Forelimb muscle (tissue), 1 donor: ENCODE results near the gene JPH4. TPM values are rescaled to one million over a fixed set of nuclear protein-coding genes. Genes with fewer than 3 reads are reported as not detected.

Experiments
- DNase-seq: peaks from one replicate; pipeline ENCODE4 v3.0.0-alpha.2; 2013; ENCODE audit warnings: low read depth
- polyA plus RNA-seq: library from polyadenylated mRNA; unstranded; fragments of 120-200 nt; gene quantifications from one replicate; pipeline ENCODE4 v1.2.1, GENCODE V29; 2013; ENCODE audit not compliant: insufficient read length

The JPH4 gene
- polyA plus RNA-seq, 1 donor, result 0.66 TPM

DNA sequence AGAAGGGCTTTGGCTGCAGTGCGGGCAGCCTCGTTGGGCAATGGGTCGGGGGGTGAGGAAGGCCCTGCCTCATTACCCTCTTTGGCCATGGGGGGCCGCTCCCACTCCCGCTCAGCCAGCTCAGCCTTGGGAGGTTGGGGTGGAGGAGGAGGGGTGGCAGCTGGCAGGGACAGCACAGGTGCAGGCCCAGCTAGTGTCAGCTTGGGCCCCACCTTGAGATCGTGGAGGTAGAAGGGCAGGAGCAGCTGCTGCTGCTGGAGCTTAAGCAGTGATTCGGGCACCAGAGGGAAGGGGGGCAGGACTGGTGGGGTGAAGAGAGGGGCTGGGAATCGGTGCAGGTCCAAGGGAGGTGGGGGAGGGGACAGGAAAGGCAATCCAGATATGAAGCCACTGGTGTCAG is 53.0 kb downstream of the JPH4 start:
- DNase-seq, result no peak

DNA sequence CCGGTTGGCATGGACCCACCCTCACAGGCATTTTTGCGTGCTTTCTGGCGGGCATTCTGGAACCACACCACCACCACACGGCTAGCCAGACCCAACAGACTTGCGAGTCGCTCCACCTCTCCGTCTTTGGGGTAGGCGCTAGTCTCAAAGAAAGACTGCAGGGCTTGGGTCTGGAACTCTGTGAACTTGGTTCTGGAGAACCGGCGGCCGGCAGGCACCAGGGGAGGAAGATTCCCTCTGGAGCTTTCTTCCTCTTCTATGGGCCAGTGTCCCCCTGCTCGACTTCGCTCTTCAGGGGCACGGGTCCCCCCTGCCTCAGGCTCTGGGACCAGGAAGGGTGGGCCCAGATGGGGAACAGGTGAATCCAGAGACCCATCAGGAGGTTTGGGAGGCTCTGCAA is 53.6 kb downstream of the JPH4 start:
- DNase-seq, result no peak

- DNase-seq, result no peak
Measured at GRCh38 chr14:23523229-23524016, 55.2 kb downstream of the JPH4 start.

DNA sequence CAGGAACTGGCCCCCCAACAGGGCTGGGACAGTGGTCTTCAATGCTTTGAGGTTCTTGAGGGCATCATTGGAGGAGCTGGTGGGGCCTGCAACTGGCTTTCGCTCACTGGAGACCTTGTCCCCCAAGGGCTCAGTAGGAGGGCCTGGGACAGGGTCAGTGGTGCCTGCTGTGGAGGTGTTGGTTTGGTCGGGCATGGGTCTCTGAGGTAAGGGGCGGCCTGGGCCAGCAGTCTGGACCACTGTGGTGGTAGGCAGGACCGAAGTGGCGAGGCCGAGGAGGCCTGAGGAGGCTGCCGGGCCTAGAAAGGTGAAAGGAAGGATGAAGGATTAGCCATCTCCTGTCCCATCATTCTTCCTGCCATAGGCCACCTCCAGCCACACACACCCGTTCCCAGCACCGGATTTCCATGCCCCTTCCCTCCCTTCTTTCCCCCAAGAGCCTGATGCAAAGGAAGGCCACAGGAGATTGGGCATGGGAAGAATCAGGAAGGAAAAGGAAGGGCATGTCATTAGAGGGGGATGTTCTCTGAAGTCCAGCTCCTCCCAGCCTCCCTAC is 55.9 kb downstream of the JPH4 start:
- no peak for DNase-seq

DNA sequence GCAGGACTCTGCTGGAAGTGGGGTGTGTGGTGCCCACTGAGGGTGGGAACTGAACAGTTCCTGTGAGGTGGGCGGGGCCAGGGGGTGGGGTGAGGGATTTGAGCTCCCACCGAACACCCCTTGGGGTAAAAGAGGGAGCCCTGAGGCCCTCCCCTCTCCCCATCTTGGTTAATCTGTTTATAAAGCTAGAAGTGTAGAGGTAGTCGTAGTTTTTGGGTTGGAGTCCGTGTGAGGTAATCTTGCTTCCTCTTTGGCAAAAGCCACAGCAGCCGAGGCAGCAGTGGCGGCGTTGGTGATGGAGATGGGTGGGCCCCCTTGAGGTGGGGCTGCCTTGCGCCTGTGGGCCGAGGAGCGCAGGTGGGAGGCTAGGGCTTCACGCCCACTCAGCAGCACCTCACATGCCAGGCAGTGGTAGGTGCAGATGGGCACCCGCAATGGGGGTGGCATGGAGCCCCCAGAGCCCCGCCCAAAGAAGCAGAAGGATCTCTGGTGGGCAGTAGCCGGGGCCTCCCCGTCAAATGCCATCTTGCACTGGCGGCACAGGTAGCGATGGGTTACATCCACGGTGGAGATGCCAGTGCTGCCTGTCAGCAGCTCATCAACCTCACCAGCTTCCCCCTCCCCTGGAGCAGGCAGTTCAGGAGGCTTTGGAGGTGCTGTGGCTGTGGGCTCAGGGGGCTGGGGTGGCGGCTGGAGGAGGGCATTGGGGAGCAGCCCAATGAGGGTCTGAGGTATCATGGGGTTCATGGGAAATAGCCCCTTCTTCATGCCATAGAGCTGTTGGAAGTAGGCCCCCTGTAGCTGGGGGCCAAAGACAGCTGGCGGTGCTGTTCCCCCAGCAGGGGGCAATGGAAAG is 56.6 kb downstream of the JPH4 start:
- DNase-seq, result no peak

DNA sequence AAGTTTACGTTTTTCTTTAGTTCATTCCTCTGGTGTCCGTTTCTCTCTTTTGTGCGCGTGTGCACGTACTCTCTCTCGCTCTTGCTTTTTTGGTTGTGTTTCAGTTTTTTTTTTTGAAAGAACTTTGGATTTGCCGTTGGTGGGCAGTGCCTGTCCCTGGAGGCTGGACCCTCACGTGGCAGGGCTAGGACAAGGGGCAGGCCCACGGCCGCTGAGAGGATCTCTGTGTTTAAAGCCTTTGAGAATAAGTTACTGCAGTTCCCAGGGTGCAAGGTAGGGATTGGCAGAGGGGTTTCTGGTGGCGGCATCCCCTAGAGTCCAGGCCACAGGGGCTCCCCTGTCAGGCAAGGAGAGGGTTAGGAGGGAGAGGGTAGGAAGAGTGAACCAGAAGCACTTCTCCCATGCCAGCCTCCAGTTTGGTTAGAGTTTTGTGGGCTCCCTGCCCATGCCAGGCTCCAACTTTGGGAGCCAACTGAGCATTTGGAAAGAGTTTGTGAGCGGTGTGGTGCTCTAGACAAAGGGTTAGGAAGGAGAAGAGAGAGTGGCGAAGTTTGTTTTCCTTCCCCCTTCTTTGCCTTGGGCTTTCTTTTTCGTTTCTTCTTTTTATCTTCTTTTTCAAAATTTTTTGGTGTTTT is 57.6 kb downstream of the JPH4 start:
- no peak for DNase-seq

DNA sequence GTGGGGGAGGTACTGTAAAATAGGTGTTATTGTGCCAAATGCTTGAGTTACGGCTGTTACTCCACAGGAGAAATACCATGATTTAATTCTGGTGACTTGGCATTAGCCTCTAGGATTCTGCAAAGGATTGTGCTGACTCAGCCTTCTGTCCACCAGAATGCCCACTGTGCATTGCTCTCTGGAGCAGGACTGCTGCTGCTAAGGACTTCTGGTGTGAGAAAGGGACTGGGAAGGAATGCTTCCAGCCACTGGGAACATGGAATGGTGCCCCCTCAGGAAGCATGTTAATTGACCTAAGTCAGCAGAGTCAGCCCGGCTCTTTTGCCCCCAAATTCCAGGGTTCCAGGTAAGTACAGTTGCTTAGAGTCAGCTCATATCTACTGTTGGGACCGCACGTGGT is 59.9 kb downstream of the JPH4 start:
- DNase-seq, result no peak

Other genes with a start within 250 kb of the JPH4 start
- 23.3 TPM for gene SLC22A17, start 225.9 kb downstream of the JPH4 start, polyA plus RNA-seq
- gene EFS, start 213.6 kb downstream of the JPH4 start, polyA plus RNA-seq, result 69.2 TPM
- not detected for gene IL25, start 206.0 kb downstream of the JPH4 start, polyA plus RNA-seq
- 1.4 TPM for gene CMTM5, start 201.7 kb downstream of the JPH4 start, polyA plus RNA-seq
- gene MYH6, start 170.5 kb downstream of the JPH4 start, polyA plus RNA-seq, result 7.0 TPM
- 932 TPM for gene MYH7, start 143.1 kb downstream of the JPH4 start, polyA plus RNA-seq
- 35.1 TPM for gene NGDN, start 109.1 kb downstream of the JPH4 start, polyA plus RNA-seq
- 1.5 TPM for gene ZFHX2, start 27.0 kb downstream of the JPH4 start, polyA plus RNA-seq
- gene THTPA, start 22.5 kb downstream of the JPH4 start, polyA plus RNA-seq, result 12.8 TPM
- 15.3 TPM for gene AP1G2, start 11.0 kb downstream of the JPH4 start, polyA plus RNA-seq
- gene DHRS2, start 57.6 kb upstream of the JPH4 start, polyA plus RNA-seq, result 0.11 TPM